ENCODE data around the gene IGF2R.
A peak's percentile ranks its signal among the peaks of the same experiment; 100 is the strongest.
"Not testable (repeated sequence)": the region's sequence is repeated elsewhere in the genome, so short reads cannot be mapped to it uniquely, and the experiment has no call there.

IGF2R gene

DNA sequence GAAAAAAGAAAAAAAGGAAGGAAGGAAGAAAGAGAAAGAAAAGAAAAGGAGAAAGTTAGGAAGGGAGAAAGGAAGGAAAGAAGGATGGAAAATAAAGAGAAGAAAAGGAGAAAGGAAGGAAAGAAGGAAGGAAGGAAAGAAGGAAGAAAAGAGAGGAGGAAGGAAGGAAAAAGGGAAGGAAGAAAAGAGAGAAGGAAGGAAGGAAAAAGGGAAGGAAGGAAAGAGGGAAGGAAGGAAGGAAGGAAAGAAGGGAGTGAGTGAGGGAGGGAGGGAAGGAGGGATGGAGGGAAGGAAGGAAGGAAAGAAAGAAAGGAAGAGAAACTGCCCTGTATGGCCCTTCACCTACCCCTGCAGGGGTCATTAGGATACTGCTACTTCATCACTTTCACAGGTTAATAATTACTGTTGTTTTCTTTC, 12.9 kb upstream of the IGF2R start:
- no peak for DNase-seq

DNA sequence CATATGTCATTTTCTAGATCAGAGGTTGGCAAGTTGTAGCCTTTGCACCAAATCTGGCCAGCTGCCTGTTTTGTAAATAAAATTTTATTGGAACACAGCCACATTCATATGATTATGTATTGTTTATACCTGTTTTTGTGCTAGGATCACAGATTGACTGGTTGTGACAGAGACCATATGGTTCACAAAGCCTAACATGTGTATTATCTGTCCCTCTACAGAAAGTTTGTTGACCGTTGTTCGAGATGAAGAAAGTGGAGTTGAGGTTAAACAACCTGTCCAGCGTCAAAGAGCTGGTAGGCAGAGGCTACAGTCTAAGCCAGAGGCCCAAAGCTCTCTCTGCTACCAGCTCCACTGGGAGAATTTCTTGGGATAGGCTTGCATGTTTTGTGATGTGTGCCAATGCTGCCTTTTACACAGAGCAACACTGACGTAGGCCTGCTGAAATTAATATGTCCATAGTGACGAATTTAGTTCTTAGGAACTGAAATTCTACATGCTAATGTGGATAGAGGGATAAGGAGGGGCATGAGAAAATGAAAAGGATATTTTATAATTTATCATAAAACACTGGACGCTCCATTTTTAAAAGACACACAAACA, 11.7 kb upstream of the IGF2R start:
- no peak for DNase-seq

DNA sequence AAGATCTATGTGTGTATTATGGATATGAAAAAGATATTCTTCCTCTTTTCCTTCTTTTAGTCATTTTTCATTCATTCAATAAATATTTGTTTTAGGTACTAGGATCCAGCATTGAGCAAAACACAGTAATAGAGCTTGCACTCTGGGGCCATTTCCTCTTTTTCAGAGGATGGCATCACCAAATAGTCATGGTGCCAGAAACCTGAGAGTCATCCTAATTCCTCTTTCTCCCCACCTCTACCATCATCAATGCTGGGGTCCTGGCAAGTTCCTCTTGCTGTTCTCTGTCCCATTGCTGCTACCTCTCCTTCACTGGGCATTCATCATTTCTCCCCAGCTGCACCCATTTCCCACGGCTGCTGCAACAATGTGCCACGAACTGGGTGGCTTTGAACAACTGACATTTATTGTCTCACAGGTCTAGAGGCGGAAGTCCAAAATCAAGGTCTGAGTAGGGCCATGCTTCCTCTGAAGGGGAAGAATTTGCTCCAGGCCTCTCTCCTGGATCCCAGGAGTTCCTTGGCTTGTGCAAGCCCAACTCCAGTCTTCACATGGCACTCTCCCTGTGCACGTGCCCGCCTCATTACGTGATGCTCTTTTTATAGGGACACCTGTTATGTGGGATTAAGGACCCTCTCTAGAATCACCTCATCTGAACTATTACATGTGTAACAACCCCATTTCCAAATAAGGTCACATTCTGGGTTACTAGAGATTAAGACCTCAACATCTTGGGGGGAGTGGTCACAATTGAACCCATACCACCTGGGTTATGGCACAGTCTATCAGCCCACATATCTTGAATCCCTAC, 9.5 kb upstream of the IGF2R start:
- DNase-seq = peak; percentile 94

DNA sequence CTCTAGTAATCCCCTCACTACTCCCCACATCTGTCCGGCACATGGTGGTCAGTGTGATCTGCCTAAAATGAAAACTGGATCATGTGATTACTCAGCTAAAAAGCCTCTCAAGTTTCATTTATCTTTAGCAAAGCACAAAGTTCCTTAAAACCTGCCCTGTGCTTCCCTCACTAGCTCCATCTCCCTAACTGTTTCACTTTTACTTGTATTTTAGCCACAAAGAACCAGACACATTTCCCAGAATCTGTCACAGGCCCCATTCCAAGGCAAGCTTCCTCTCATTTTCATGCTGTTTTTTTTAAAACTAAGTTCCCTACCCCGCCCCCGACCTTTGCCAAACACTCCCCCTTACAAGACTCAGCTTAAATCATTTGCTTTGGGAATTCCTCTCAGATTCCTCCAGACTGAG, 8.9 kb upstream of the IGF2R start:
- peak; percentile 93 for DNase-seq

DNA sequence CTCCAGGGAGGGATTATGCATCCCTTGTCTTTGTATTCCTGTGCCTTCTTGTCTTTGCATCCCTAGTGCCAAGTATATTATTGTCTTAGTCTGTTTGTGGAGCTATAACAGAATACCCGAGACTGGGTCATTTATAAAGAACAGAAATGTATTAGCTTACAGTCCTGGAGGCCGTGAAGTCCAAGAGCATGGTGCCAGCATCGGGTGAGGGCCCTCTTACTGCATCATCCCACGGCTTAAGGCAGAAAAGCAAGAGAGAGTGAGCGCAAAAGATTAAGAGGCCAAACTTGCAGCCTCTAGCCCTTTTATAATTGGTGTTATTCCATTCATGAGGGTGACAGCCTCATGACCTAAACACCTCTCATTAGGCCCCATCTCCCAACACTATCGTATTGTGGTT, 8.4 kb upstream of the IGF2R start:
- DNase-seq = no peak

DNA sequence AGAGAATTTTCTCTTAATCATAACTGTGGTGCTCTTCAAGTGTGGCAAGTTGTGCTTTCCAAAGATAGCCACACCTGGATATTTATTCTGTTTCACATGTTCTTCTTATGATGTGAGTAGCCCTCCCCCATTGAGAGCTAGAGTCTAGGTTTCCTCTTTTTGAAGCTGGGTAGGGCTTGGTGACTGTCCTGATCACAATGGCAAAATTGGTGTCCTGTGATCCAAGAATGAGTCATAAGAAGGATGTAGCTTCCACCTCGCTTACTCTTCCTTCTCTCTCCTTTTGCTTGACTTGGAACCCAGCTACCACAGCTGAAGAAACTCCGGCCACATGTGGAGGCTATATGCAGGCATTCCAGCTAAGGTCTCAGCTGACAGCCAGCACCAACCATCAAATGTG, 7.4 kb upstream of the IGF2R start:
- peak; percentile 92 for DNase-seq

DNA sequence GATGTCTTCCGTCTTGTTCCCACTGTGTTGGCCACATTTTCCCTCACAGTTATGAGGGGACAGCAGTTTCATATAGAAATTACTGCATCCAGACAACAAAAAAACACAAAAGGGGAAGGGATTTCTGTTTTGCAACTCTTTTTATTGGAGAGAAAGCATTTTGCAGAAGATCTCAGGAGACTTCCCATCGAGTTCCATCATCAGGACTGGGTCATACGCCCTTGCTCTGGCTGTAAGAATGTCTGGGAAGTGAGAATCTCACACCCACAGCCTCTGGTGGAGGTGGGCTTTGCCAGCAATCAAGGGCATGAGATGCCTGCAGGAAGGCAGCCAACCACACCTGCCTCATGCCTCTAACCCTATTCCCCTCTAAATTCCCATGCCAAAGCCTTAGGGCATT, 5.8 kb upstream of the IGF2R start:
- DNase-seq = peak; percentile 84

DNA sequence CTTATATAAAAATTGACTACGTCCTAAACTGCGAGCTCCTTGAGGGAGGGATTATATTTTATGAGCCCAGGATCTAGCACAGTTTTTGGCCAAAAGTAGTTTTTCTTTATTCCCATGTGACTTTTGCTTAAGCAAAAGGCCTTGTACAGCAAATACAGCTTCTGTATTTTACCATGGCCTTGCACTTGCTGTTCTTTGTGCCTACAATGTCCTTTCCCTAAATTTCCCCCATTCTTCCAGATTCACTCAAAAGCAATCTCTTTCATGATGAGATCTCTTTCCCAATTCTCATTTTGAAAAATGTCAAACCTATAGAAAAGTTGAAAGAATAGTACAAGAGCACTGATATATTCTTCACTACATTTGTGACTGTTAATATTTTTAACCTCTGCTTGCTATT, 4.8 kb upstream of the IGF2R start:
- DNase-seq = peak; percentile 28

DNA sequence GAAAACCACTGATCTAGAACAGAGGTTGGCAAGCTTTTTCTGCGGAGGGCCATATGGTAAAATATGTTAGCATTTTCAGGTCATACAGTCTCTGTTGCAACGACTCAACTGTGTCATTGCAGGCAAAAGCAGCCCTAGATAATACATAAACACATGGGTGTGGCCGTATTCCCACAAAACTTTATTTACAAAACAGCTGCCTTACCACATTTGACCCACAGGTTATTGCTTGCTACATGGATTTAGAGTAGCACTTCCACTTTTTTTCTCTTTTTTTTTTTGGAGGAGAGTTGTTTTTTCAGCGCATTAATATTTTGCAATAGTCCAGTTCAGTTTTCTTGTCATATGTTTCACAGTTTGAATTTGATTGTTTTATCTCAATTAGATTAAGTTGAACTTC, 2.5 kb upstream of the IGF2R start:
- DNase-seq = peak; percentile 93

DNA sequence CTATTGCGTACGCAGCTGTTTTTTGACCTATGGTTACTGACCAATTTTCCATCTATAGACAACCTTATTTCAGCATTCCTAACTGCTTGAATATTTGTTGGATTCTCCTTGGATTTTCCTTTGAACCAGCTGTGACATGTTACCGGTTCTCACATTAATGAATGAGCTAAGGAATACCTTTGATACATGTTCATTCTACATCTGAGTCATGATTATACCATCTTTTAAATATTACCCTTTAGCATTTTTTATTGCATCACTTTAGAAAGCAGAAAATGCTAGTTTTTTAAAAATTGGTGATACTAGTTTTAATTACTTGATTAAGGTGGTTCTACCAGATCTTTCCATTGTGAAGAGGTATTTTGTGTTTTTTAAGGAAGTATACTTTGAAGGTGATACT, 1.9 kb upstream of the IGF2R start:
- no peak for DNase-seq

DNA sequence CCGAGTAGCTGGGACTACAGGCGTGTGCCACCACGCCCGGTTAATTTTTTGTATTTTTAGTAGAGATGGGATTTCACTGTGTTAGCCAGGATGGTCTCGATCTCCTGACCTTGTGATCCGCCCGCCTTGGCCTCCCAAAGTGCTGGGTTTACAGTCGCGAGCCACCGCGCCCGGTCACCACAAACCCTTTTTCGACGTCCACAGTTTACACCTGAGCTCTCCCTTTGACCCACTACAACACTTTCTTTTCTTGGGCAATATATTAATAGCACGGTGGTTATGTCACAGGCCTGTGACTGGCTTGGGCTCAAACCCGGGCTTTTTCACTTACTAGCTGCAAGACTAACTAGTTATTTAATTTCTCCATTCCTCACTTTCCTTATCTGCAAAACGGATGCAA, 1.3 kb upstream of the IGF2R start:
- not testable (repeated sequence) for DNase-seq

DNA sequence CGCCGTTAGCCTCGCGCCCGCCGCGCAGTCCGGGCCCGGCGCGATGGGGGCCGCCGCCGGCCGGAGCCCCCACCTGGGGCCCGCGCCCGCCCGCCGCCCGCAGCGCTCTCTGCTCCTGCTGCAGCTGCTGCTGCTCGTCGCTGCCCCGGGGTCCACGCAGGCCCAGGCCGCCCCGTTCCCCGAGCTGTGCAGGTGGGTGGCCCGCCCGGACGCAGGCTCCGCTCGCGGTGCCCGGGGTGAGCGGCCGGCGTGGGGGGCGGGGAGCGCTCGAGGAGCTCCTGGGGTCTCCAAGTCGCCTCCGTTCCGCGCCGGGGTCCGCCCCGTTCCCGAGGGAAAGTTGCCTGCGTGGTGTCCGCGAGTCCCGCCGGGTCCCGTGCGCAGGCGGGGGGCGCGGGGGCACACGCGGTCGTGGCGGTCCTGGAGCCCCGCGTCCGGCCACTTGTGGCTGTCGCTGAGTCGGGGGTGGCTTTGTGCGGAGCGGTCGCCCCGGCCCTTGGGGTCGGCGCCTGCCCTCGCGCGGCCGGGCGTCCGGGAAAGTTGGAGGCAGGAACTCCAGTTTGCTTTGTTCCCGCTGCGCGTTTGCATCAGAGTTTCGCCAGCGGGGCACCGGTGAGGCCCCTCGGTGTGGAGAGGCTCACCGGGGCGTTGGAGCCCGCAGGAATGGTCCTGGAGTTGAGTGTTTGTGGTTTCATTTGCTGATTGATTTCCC, 476 bp downstream of the IGF2R start:
- peak; percentile 47 for DNase-seq

DNA sequence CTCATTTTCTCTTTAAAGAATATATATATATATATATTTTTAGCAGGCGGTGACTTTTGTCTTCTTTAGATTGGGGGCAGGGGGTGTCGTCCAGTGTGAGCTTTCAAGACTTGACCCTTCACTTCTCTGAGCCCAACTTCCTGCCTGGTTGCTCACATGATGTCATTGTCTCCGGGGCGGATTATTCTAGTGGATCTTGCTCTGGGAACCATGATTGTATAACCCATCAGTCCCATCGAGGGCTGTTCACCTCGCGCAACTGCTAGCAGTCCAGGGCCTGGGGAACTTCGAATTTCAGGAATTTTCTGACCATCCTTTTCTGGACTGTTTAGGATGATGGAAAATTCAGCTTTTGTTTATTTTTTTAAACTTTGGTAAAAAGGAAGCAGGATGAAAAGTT, 1.0 kb downstream of the IGF2R start:
- peak; percentile 86 for DNase-seq

DNA sequence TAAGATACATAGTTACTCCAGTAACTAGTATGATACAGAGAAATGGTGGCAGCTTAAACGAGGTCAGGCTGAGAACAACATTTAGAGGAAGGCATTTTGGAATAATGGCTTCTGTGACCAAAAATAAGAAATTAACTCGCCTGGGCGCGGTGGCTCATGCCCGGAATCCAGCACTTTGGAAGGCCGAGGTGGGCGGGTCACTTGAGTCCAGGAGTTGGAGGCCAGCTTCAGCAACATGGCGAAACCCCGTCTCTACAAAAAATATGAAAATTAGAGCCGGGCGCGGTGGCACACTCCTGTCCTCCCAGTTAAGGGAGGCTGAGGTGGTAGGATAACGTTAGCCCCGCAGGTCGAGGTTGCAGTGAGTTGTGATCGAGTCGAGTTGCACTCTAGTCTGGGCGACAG, 1.8 kb downstream of the IGF2R start:
- no peak for DNase-seq

DNA sequence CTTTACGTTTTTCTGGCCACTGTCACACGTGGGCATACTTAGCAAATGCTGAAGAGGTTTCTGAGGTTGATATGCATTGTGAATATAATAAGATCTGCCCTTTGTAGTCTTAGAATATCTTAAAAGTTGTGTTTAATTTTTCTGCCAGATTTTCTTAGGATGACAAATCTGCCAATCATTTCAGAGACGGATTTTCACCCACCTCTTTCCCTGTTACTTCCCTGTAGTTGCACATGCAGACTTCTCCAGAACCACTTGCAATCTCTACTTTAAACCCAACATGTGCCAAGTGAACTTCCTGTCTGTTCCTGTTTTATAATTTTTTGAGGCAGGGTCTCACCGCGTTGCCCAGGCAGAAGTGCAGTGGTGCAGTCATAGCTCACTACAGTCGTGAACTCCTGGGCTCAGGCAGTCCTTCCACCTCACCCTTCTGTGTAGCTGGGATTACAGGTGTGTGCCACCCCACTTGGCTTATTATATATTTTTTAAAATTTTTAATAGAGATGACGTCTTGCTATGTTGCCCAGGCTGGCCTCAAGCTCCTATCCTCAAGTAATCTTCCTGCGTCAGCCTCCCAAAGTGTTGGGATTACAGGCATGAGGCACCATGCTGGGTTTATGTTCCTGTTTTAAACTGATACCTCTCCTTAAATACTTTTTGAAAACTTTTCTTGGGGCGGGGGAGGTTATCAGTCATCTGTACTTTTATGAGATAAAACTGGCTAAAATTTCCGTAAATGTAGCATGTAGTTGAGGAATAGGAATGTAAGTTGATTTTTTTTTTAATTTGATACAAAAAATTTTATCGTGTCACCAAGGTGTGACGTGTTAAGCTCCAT, 2.7 kb downstream of the IGF2R start:
- DNase-seq = peak; percentile 44

DNA sequence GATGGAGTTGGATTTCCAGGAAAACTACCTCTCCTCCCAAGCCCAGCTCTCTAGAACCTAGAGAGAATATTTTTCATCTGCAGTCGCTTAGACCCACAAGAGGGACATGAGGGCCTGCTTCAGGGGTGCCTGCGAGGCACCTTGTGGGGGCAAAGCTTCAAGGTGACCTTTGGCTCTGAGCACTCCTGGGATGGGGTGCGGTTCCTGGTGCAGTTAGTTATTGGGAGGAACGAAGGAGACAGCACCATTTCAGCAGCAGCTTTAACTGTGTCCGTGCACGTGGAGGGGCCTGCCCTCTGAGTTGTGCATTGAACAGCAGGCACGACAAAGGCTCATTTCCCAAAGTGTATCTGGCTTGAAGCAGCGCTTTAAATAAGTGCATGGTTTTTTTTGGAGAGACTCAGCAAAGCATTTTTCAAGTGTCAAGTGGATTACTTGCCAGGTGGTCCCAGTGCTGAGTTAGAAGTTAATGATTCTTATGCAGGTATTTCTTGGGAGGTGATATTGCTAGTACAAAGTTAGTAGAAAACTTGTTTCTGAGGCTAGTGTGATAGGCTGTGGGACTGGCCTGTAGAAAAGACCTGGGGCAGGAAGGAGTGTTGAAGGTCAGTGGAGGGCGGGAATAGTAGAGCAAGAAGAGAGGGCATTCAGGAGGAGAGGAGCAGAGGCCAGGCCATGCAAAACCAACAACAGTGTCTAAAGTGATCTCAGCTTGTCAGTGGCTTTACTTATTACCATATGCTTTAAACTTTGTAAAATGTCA, 3.8 kb downstream of the IGF2R start:
- DNase-seq = no peak

DNA sequence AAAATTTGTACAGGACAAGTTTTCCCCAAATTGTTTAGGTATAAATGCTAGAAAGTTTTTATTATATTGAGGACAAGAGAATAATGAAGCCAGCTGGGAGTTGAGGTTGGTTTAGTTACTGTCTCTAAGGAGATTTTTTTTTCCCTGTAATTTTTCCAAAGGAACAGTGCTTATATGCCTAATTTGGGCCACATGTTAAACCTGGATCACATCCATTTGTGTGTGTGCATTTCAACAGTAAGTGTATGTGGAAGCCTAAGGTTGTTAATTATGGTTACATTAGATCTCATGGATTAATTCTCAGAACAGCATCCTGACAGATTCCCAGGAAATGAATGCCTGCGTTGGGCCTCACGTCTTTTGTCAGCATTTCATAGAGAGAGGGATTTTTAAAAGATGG, 4.5 kb downstream of the IGF2R start:
- no peak for DNase-seq

DNA sequence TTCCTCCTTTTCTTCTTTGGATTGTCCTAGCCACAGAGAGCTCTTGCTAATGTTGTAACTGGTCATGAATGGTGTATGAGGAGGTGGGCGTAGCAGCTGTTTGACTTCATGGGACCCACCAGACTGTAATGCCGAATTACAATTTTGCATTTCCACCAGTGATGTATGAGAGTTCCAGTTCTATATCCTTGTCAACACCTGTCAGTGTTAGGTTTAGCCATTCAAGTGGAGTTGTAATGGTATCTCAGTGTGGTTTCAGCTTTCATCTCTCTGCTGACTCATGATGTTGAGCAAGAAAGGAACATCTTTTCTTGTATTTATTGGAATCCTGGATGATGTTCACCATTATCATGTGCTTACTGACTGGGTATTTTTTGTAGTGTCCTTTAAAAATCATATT, 5.1 kb downstream of the IGF2R start:
- peak; percentile 74 for DNase-seq

DNA sequence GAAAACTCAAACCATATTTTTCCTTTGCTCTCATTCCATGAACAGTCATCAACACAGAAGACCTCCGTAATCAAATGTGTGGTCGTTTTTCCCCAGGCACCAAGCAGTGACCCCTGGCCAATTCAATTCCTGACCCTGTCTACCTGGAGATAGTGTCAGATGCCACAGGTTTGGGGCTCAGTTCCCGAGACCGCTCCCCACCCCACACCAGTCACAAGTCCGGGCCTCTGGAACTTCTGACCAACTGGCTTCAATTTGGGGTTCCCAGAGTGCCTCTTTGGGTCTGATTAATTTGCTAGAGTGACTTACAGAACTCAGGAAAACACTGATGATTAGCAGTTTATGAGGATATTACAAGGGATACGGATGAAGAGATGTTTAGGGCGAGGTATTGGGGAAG, 6.0 kb downstream of the IGF2R start:
- no peak for DNase-seq

DNA sequence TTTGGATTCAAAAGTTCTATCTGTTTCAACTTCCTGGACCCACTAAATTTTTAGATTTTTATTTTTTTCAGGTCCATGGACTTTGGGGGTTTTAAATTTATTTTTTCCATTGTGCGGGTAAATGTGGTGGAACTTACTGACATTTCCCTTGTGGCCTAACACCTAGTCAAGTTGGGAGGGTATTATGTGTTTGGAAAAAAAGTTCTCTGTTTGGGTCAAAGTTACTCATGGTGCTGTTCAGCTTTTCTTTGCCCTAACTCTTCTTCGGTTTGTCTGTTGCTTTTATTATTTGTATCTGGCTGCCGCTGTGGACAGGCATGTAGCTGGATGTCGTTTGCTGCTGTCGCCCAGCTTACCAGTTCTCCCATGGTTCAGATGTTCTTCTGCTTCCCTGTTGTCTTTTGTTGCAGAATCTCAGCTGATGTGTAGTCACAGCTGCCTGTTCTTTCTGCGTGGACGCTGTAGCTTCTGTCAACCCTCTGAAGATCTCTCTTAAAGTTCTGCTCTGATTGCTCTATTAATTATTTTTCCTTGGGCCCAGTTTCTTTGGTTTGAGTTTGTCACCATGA, 7.9 kb downstream of the IGF2R start:
- DNase-seq = peak; percentile 40

DNA sequence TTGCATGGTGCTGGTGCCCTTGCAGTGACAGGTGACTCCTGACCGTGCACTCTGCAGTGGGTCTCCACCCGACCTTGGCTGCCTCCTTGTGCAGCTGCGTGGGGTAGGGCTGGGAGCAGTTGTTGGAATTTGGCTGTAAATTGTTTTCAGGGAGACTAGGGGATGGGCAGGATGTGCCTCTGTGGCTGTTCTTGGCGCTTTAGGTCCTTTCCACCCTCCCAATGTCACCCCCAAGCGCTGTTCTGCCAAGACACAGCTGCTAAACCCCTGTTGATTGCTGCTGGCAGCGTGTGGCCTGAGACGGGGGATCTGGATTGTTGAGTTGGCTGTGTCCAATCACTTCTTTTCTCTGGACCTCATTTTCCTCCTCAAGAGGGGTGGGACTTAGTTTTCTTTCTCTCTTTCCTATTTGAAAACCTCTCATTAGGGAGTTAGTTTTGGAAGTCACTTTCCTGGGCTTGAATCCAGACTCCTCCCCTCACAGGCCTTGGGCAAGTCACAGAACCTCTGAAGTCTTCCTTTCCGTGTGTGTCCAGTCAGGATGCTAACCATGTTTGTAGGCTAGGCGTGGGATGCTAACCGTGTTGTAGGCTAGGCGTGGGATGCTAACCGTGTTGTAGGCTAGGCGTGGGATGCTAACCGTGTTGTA, 8.5 kb downstream of the IGF2R start:
- no peak for DNase-seq

DNA sequence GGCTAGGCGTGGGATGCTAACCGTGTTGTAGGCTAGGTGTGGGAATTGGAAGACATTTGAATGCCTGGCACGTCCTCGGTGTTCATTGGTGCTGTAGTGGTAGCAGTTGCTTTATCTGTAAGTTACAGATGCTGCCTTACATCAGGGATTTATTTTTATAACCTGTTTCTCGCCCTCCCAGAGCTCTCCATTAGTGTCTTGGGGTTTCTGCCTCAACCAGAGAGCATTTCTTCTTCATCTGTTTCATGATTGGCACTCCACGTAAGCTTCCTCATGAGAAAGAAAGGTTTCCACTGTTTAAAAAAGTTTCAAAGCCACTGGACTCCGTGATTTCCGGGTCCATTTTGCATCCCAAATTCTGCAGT, 9.0 kb downstream of the IGF2R start:
- no peak for DNase-seq

Measured in inflammatory macrophage treated with lipopolysaccharide for 4 hours (primary cell).